Gastrocnemius medialis (tissue), 4 donors: ENCODE results near the gene IGF2. TPM values are rescaled to one million over a fixed set of nuclear protein-coding genes. Genes with fewer than 3 reads are reported as not detected.

Experiments
- ATAC-seq, 2 donors: fragments of 150-250 bp; one replicate each; pipeline ENCODE4 v1.9.1; 2016
- DNase-seq, 2 donors: peaks; one replicate each; pipeline ENCODE4 v3.0.0-alpha.2; 2019
- H3K27ac ChIP-seq, 4 donors: fragments of 200-600 bp; sonication (generic); 1 replicate in 1 of 4; 2 replicates in 3 of 4; pipeline ENCODE4 v1.5.1; 2016 to 2018; ENCODE audit warnings: mild to moderate bottlenecking in 2 of 4, moderate library complexity in 1 of 4
- H3K27me3 ChIP-seq, 3 donors: fragments of 200-600 bp; sonication (generic) in 2 of 3; 1 replicate in 1 of 3; 2 replicates in 2 of 3; pipeline versions ENCODE4 v1.5.1 to v1.6.0; 2016 to 2019; ENCODE audit warnings: mild to moderate bottlenecking in 1 of 3, moderate library complexity in 1 of 3
- H3K36me3 ChIP-seq, 2 donors: fragments of 200-600 bp; sonication (generic) in 1 of 2; one replicate each; pipeline ENCODE4 v1.5.1; 2017 to 2018
- H3K4me1 ChIP-seq, 2 donors: fragments of 200-600 bp; sonication (generic) in 1 of 2; one replicate each; pipeline ENCODE4 v1.5.1; 2016 to 2017; ENCODE audit warnings: mild to moderate bottlenecking in 2 of 2
- H3K4me3 ChIP-seq, 4 donors: fragments of 200-600 bp; sonication (generic) in 3 of 4; 1 replicate in 1 of 4; 2 replicates in 3 of 4; pipeline ENCODE4 v1.5.1; 2016 to 2019; ENCODE audit warnings: mild to moderate bottlenecking in 2 of 4
- H3K9me3 ChIP-seq, 3 donors: fragments of 200-600 bp; sonication (generic) in 2 of 3; 1 replicate in 1 of 3; 2 replicates in 2 of 3; pipeline ENCODE4 v1.5.1; 2016 to 2019
- CTCF ChIP-seq, 5 experiments: fragments of 450-650 bp in 3 of 5; fragments of 200-600 bp in 2 of 5; sonication (generic) in 2 of 5; IDR thresholded peaks in 4 of 5; conservative IDR thresholded peaks in 1 of 5; 1 replicate in 4 of 5; 2 replicates in 1 of 5; pipeline ENCODE4 v1.5.1; 2016 to 2019; ENCODE audit warnings: antibody characterized with exemption in 5 of 5, mild to moderate bottlenecking in 3 of 5, moderate library complexity in 3 of 5
- POLR2A ChIP-seq, 2 donors: fragments of 450-650 bp; IDR thresholded peaks; one replicate each; pipeline ENCODE4 v1.6.1; 2017; ENCODE audit warnings: antibody characterized with exemption in 2 of 2, mild to moderate bottlenecking in 2 of 2, moderate library complexity in 2 of 2
- in situ Hi-C, 4 donors: fragments of 200-750 bp; cut with MboI; loops; one replicate each; pipeline versions ENCODE4 v1.15.0 to v1.8.0; 2017; ENCODE audit warnings: low sequenced_read_pairs in 4 of 4
- intact Hi-C: fragments of 100-400 bp; cut with DNase I; formaldehyde crosslinking; loops from one replicate; pipeline ENCODE4 v1.15.1; 2023; ENCODE audit warnings: low total_unique reads
- total RNA-seq, 4 donors: library from RNA; depleted of rRNA; stranded (reverse); fragments of >200 nt; gene quantifications; one replicate each; pipeline versions ENCODE4 v1.1.0 to v1.2.3, GENCODE V29; 2016

Gene IGF2
- total RNA-seq, 4 donors from 2014 or later, result 21.6 to 42.4 (median 29.2) TPM

GRCh38 chr11:2136209-2136951, 2.8 kb downstream of the IGF2 start:
- H3K27me3 ChIP-seq, result peaks cover 44 to 53% (median 51%) of the 10 kb centered on the region in 3 donors
- intact Hi-C loops, result no loop called here
- peak overlapping the region in 3 of 4 donors; percentile 13 to 50 (median 47) for H3K4me3 ChIP-seq
- no peak overlapping the region for H3K27ac ChIP-seq
- TF ChIP-seq CTCF (IDR thresholded peaks at IDR 0.05 in 4 of 5, conservative IDR thresholded peaks at IDR 0.05 in 1 of 5) (no peak), POLR2A (IDR thresholded peaks at IDR 0.05) (no peak)
- DNase-seq, result no peak
- no peaks in the 10 kb centered on the region for H3K9me3 ChIP-seq
- no peak for ATAC-seq
- in situ Hi-C loops, result loop anchor here in 1 of 4 donors (25.0 kb wide), 1 partner anchor 99 kb away; no protein-coding TSS in a partner anchor
- H3K36me3 ChIP-seq, result no peaks in the 10 kb centered on the region
- H3K4me1 ChIP-seq, result peaks cover 0 to 9% of the 10 kb centered on the region in 2 donors

GRCh38 chr11:2135648-2136201, 3.5 kb downstream of the IGF2 start:
- H3K9me3 ChIP-seq, result no peaks in the 10 kb centered on the region
- ATAC-seq, result no peak
- peaks cover 0 to 9% of the 10 kb centered on the region in 2 donors for H3K4me1 ChIP-seq
- no peak for DNase-seq
- no peak for TF ChIP-seq POLR2A (IDR thresholded peaks at IDR 0.05)
- TF ChIP-seq CTCF (IDR thresholded peaks at IDR 0.05 in 4 of 5, conservative IDR thresholded peaks at IDR 0.05 in 1 of 5), result no peak
- intact Hi-C loops, result no loop called here
- H3K4me3 ChIP-seq, result no peak overlapping the region
- H3K27ac ChIP-seq, result no peak overlapping the region
- H3K27me3 ChIP-seq, result peaks cover 37 to 51% (median 44%) of the 10 kb centered on the region in 3 donors
- H3K36me3 ChIP-seq, result no peaks in the 10 kb centered on the region
- in situ Hi-C loops, result loop anchor here in 1 of 4 donors (25.0 kb wide), 1 partner anchor 98 kb away; no protein-coding TSS in a partner anchor

- no peak for TF ChIP-seq POLR2A (IDR thresholded peaks at IDR 0.05)
- TF ChIP-seq CTCF (IDR thresholded peaks at IDR 0.05 in 4 of 5, conservative IDR thresholded peaks at IDR 0.05 in 1 of 5), result no peak
- ATAC-seq (no peak), DNase-seq (no peak)
- peaks cover 0 to 9% of the 10 kb centered on the region in 2 donors for H3K4me1 ChIP-seq
- peaks cover 31 to 46% (median 38%) of the 10 kb centered on the region in 3 donors for H3K27me3 ChIP-seq
- H3K4me3 ChIP-seq, result no peak overlapping the region
- in situ Hi-C loops, result loop anchor here in 1 of 4 donors (25.0 kb wide), 1 partner anchor 98 kb away; no protein-coding TSS in a partner anchor
- intact Hi-C loops, result no loop called here
- no peak overlapping the region for H3K27ac ChIP-seq
- H3K36me3 ChIP-seq, result no peaks in the 10 kb centered on the region
- H3K9me3 ChIP-seq, result no peaks in the 10 kb centered on the region
These were observed 4.1 kb downstream of the IGF2 start for GRCh38 chr11:2135018-2135569.

GRCh38 chr11:2134022-2135010, 4.9 kb downstream of the IGF2 start:
- H3K9me3 ChIP-seq, result no peaks in the 10 kb centered on the region
- DNase-seq (no peak), ATAC-seq (no peak)
- TF ChIP-seq POLR2A (IDR thresholded peaks at IDR 0.05) (no peak), CTCF (IDR thresholded peaks at IDR 0.05 in 4 of 5, conservative IDR thresholded peaks at IDR 0.05 in 1 of 5) (no peak)
- H3K27me3 ChIP-seq, result peaks cover 25 to 45% (median 31%) of the 10 kb centered on the region in 3 donors
- H3K36me3 ChIP-seq, result no peaks in the 10 kb centered on the region
- intact Hi-C loops, result no loop called here
- in situ Hi-C loops, result loop anchor here in 1 of 4 donors (25.0 kb wide), 1 partner anchor 97 kb away; no protein-coding TSS in a partner anchor
- H3K4me3 ChIP-seq, result no peak overlapping the region
- peaks cover 0 to 9% of the 10 kb centered on the region in 2 donors for H3K4me1 ChIP-seq
- no peak overlapping the region for H3K27ac ChIP-seq
